GM18508 (cell line): ENCODE measurements around the gene ZNF554.
"Not testable (repeated sequence)": the region's sequence is repeated elsewhere in the genome, so short reads cannot be mapped to it uniquely, and the experiment has no call there.

Experiments
- ATAC-seq: cut with Tn5 transposase; IDR thresholded peaks from one replicate; pipeline ENCODE4 v1.9.1; 2021; ENCODE audit warnings: moderate number of reproducible peaks; ENCODE audit not compliant: insufficient read depth, unreplicated experiment

ZNF554 gene

DNA sequence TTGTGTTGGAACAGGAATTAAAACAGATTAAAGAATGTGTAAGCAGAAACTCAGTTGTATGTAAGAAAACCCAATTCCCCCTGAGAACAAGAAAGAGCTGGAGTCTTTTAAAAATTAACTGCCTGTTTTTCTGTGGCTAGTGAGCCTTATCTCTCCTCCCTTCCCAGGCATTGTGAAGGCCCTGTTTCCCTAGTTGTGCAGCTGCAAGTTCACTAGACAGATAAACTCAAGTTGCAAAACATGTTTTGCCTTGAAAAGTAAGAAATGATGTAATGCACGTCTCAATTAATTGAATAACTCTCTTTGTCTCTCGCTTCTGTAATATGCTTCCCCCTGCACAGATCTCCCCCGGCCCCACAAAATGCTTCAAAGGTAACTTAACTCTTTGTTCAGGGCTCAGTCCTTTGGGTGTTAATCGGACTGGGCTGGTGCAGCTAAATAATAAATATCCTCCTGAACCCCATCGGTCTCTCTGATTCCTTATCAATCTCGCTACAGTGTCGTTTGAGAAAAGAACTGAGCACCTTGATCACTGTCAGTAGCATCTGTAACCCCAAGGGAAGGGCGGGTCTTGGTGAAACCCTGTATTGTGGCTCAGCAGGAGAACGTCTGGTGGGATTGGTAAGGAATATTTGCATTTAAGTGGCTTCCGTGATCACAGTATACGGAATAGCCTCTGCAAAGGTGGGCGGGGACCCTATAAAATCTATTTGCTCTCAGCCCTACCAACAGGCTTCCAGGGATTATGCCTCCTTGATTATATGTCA lies 45.8 kb downstream of the ZNF554 start:
- ATAC-seq = no peak

DNA sequence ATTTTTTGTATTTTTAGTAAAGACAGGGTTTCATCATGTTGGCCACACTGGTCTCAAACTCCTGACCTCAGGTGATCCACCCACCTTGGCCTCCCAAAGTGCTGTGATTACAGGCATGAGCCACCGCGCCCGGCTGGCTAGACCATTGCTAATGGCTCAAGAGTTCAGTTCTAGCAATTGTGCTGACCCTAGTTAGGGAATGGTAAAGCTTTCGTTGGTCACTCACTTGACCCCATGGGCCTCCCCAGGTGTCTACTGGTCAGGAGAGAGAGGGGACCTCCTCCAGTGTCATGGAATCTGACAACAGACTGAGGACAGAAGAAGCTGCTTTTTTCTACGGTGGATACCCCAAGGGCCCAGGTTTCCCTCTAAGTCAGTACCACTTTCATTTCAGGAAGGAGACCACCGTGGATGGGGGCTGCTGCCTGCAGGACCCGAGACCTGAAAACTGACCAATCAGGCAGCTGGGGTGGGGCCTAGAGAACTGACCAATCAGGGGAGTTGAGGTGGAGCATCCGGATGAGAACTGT lies 46.9 kb downstream of the ZNF554 start:
- no peak for ATAC-seq

DNA sequence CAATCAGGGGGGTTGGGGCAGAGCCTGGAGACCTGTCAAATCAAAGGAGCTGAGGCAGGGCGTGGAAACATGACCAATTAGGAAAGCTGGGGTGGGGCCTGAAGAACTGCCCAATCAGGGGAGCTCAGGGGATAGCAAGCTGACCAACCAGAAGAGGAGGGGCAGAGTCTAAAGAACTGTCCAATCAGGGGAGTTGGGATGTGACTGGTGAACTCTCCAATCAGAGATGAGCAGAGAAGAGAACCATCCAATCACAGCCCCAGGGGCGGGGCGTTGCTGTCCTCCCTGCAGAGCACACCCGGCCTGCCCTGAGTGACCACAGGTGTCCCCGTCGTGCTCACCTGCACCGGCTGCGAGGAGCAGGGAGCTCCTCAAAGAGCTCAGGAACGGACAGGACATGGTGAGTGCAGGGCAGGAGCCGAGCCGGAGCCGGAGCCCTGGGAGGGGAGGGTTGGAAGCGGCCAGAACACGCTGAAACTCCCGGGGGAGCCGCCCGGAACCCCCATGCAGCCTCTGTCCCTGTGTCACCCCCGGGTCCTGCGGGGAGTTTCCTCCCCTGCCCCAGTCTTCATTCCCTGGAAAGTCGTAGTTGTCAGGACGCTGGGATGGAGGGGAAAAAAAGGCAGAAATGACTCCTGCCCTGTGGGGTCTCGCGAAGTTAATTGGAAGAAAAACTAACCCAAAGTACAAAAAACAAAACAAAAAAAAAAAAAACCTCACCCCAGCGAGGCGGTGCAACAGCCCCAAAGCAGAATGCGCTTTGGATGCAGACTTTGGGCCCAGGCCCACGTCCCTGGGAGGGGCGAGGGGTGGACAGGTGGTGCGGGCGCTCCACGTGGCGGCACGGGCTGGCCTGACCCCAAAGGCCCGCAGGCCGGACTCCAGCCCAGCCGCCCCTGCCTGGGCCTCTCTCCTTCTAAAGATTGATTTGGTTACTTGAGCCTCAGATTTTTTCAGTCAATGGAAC lies 47.6 kb downstream of the ZNF554 start, which contains the start of gene ZNF556:
Gene ZNF556, plus strand, starts transcription at position 311 of the 967 bp plus-strand sequence. Its CDS starts 87 bp downstream, at position 398.
- no peak for ATAC-seq

- no peak for ATAC-seq
These were observed 50.0 kb downstream of the ZNF554 start for GRCh38 chr19:2869618-2870017.

GRCh38 chr19:2872175-2872574 lies 52.5 kb downstream of the ZNF554 start:
- ATAC-seq = not testable (repeated sequence)

GRCh38 chr19:2877398-2878331 lies 58.0 kb downstream of the ZNF554 start:
- ATAC-seq = no peak

GRCh38 chr19:2883686-2884439 lies 64.2 kb downstream of the ZNF554 start:
- ATAC-seq = no peak

DNA sequence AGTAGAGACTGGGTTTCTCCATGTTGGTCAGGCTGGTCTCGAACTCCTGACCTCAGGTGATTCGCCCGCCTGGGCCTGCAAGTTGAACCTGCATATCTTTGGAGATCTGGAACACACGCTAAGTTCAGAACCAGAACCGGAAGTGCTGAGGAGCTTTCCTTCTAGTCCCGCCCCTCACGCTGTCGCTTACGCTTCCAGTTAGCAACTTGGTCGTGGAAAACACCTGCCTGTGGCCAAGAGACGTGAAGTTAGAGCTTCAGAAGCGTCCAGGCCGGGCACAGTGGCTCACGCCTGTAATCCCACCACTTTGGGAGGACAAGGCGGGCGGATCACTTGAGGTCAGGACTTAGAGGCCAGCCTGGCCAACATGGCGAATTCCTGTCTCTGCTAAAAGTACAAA lies 66.1 kb downstream of the ZNF554 start:
- ATAC-seq = no peak
